ENCODE results near the gene RAP1GAP2. TPM values are rescaled to one million over a fixed set of nuclear protein-coding genes. Genes with fewer than 3 reads are reported as not detected.
A peak's percentile ranks its signal among the peaks of the same experiment; 100 is the strongest.

RAP1GAP2 gene
- total RNA-seq, 1 donor, result 2.9 TPM

GRCh38 chr17:2906901-2907300, 110.7 kb downstream of the RAP1GAP2 start:
- Histone ChIP-seq H3K4me1 (ENCODE audit: insufficient read depth, low read length) (no peaks in the 10 kb centered on the region), H3K4me3 (ENCODE audit: insufficient read depth, low read length) (no peak overlapping the region), H3K79me2 (ENCODE audit: insufficient read depth, low read length) (no peaks in the 10 kb centered on the region), H3K27ac (ENCODE audit: low read depth, low read length) (no peak overlapping the region), H4K20me1 (ENCODE audit: insufficient read depth, low read length) (peaks cover 4% of the 10 kb centered on the region), H3K36me3 (ENCODE audit: insufficient read depth, low read length) (no peaks in the 10 kb centered on the region), H2AFZ (ENCODE audit: low read length) (no peak overlapping the region), H3K9me3 (ENCODE audit: low read depth, low read length) (no peaks in the 10 kb centered on the region), H3K4me2 (ENCODE audit: insufficient read depth, low read length) (no peak overlapping the region), H3K27me3 (ENCODE audit: insufficient read depth, low read length) (no peaks in the 10 kb centered on the region)
- no peak for TF ChIP-seq CTCF (IDR thresholded peaks at IDR 0.05; ENCODE audit: extremely low read depth, low read depth, low read length)
- DNase-seq (ENCODE audit: insufficient read length, low spot score, missing footprints), result no peak

- Histone ChIP-seq H4K20me1 (ENCODE audit: insufficient read depth, low read length) (no peaks in the 10 kb centered on the region), H3K27ac (ENCODE audit: low read depth, low read length) (no peak overlapping the region)
These were observed 113.1 kb downstream of the RAP1GAP2 start for GRCh38 chr17:2909175-2909845.

GRCh38 chr17:2909846-2910234, 113.6 kb downstream of the RAP1GAP2 start:
- no peak overlapping the region for H3K27ac ChIP-seq (ENCODE audit: low read depth, low read length)
- TF ChIP-seq CTCF (IDR thresholded peaks at IDR 0.05; ENCODE audit: extremely low read depth, low read depth, low read length), result no peak
- DNase-seq (ENCODE audit: insufficient read length, low spot score, missing footprints), result peak; percentile 50

More at GRCh38 chr17:2909175-2909845, 113.1 kb downstream of the RAP1GAP2 start:
- DNase-seq (ENCODE audit: insufficient read length, low spot score, missing footprints), result peak; percentile 32
- no peak overlapping the region for H2AFZ ChIP-seq (ENCODE audit: low read length)
- no peaks in the 10 kb centered on the region for H3K4me1 ChIP-seq (ENCODE audit: insufficient read depth, low read length)
- H3K79me2 ChIP-seq (ENCODE audit: insufficient read depth, low read length), result no peaks in the 10 kb centered on the region
- no peak for TF ChIP-seq CTCF (IDR thresholded peaks at IDR 0.05; ENCODE audit: extremely low read depth, low read depth, low read length)
- H3K4me3 ChIP-seq (ENCODE audit: insufficient read depth, low read length), result no peak overlapping the region
- no peaks in the 10 kb centered on the region for H3K36me3 ChIP-seq (ENCODE audit: insufficient read depth, low read length)
- no peaks in the 10 kb centered on the region for H3K9me3 ChIP-seq (ENCODE audit: low read depth, low read length)
- H3K27me3 ChIP-seq (ENCODE audit: insufficient read depth, low read length), result no peaks in the 10 kb centered on the region
- no peak overlapping the region for H3K4me2 ChIP-seq (ENCODE audit: insufficient read depth, low read length)

GRCh38 chr17:2911035-2911754, 115.0 kb downstream of the RAP1GAP2 start:
- no peak overlapping the region for H3K27ac ChIP-seq (ENCODE audit: low read depth, low read length)
- no peaks in the 10 kb centered on the region for H3K36me3 ChIP-seq (ENCODE audit: insufficient read depth, low read length)
- H3K4me3 ChIP-seq (ENCODE audit: insufficient read depth, low read length), result no peak overlapping the region
- no peaks in the 10 kb centered on the region for H3K79me2 ChIP-seq (ENCODE audit: insufficient read depth, low read length)
- DNase-seq (ENCODE audit: insufficient read length, low spot score, missing footprints), result peak; percentile 44
- no peak overlapping the region for H2AFZ ChIP-seq (ENCODE audit: low read length)
- TF ChIP-seq CTCF (IDR thresholded peaks at IDR 0.05; ENCODE audit: extremely low read depth, low read depth, low read length), result no peak
- H3K27me3 ChIP-seq (ENCODE audit: insufficient read depth, low read length), result no peaks in the 10 kb centered on the region
- no peaks in the 10 kb centered on the region for H4K20me1 ChIP-seq (ENCODE audit: insufficient read depth, low read length)
- no peaks in the 10 kb centered on the region for H3K4me1 ChIP-seq (ENCODE audit: insufficient read depth, low read length)
- no peak overlapping the region for H3K4me2 ChIP-seq (ENCODE audit: insufficient read depth, low read length)
- no peaks in the 10 kb centered on the region for H3K9me3 ChIP-seq (ENCODE audit: low read depth, low read length)

More at GRCh38 chr17:2909846-2910234, 113.6 kb downstream of the RAP1GAP2 start:
- no peaks in the 10 kb centered on the region for H3K36me3 ChIP-seq (ENCODE audit: insufficient read depth, low read length)
- H2AFZ ChIP-seq (ENCODE audit: low read length), result no peak overlapping the region
- H3K79me2 ChIP-seq (ENCODE audit: insufficient read depth, low read length), result no peaks in the 10 kb centered on the region
- H3K4me1 ChIP-seq (ENCODE audit: insufficient read depth, low read length), result no peaks in the 10 kb centered on the region
- H3K4me2 ChIP-seq (ENCODE audit: insufficient read depth, low read length), result no peak overlapping the region
- no peaks in the 10 kb centered on the region for H3K9me3 ChIP-seq (ENCODE audit: low read depth, low read length)
- H3K27me3 ChIP-seq (ENCODE audit: insufficient read depth, low read length), result no peaks in the 10 kb centered on the region
- H4K20me1 ChIP-seq (ENCODE audit: insufficient read depth, low read length), result no peaks in the 10 kb centered on the region
- H3K4me3 ChIP-seq (ENCODE audit: insufficient read depth, low read length), result no peak overlapping the region
